MM.1S (cell line): ENCODE measurements around the gene PDGFD.
A peak's percentile ranks its signal among the peaks of the same experiment; 100 is the strongest.

Source experiments
- DNase-seq: peaks from one replicate; pipeline ENCODE4 v3.0.0-alpha.2; 2015
- H2AFZ ChIP-seq: fragments of 300-600 bp; sonication (generic); 2 replicates; pipeline ENCODE4 v1.6.0; 2016; ENCODE audit warnings: antibody characterized with exemption, low read length
- H3F3A ChIP-seq: fragments of 300-600 bp; sonication (generic); 2 replicates; pipeline ENCODE4 v1.6.1; 2016; ENCODE audit warnings: mild to moderate bottlenecking, antibody characterized with exemption, low read length, moderate library complexity, mixed read lengths; ENCODE audit not compliant: insufficient read depth
- H3K27ac ChIP-seq: fragments of 300-600 bp; sonication (generic); 2 replicates; pipeline ENCODE4 v1.5.1; 2016; ENCODE audit warnings: mild to moderate bottlenecking, low read length
- H3K27me3 ChIP-seq: fragments of 300-600 bp; sonication (generic); replicated peaks from 2 replicates; pipeline ENCODE4 v1.6.0; 2016; ENCODE audit warnings: low read length; ENCODE audit not compliant: insufficient read depth
- H3K36me3 ChIP-seq: fragments of 300-600 bp; sonication (generic); replicated peaks from 2 replicates; pipeline ENCODE4 v1.6.1; 2016; ENCODE audit warnings: mild to moderate bottlenecking, low read length, mixed read lengths; ENCODE audit not compliant: insufficient read depth
- H3K4me1 ChIP-seq: fragments of 300-600 bp; sonication (generic); 2 replicates; pipeline ENCODE4 v1.6.1; 2016; ENCODE audit warnings: low read length, mixed read lengths
- H3K4me2 ChIP-seq: fragments of 300-600 bp; sonication (generic); 2 replicates; pipeline ENCODE4 v1.6.0; 2016; ENCODE audit warnings: low read depth, low read length
- H3K4me3 ChIP-seq: fragments of 300-600 bp; sonication (generic); 2 replicates; pipeline ENCODE4 v1.5.1; 2016; ENCODE audit warnings: low read length, mixed read lengths
- H3K79me2 ChIP-seq: fragments of 300-600 bp; sonication (generic); 2 replicates; pipeline ENCODE4 v1.6.1; 2016; ENCODE audit warnings: mixed run types, low read length, mixed read lengths
- H3K9ac ChIP-seq: fragments of 300-600 bp; sonication (generic); 2 replicates; pipeline ENCODE4 v1.6.1; 2016; ENCODE audit warnings: low read length, mixed read lengths
- H3K9me2 ChIP-seq: fragments of 300-600 bp; sonication (generic); replicated peaks from 2 replicates; pipeline ENCODE4 v1.6.1; 2016; ENCODE audit warnings: mild to moderate bottlenecking, low read length, mixed read lengths; ENCODE audit not compliant: insufficient read depth
- H3K9me3 ChIP-seq: fragments of 300-600 bp; sonication (generic); replicated peaks from 2 replicates; pipeline ENCODE4 v1.6.1; 2016; ENCODE audit warnings: mild to moderate bottlenecking, low read length, mixed read lengths; ENCODE audit not compliant: insufficient read depth
- H4K20me1 ChIP-seq: fragments of 300-600 bp; sonication (generic); 2 replicates; pipeline ENCODE4 v1.6.1; 2016; ENCODE audit warnings: mild to moderate bottlenecking, low read length, moderate library complexity, mixed read lengths; ENCODE audit not compliant: insufficient read depth
- CTCF ChIP-seq: fragments of 300-600 bp; sonication (generic); IDR thresholded peaks from 2 replicates; pipeline ENCODE4 v1.5.1; 2016; ENCODE audit warnings: antibody characterized with exemption, low read length, mixed read lengths
- EZH2 ChIP-seq: fragments of 300-600 bp; sonication (generic); optimal IDR thresholded peaks from 2 replicates; pipeline ENCODE3; 2017; ENCODE audit warnings: low read depth, mild to moderate bottlenecking, antibody characterized with exemption, low read length, mixed read lengths
- EZH2phosphoT487 ChIP-seq: fragments of 300-600 bp; sonication (generic); IDR thresholded peaks from 2 replicates; pipeline ENCODE4 v1.6.1; 2018; ENCODE audit warnings: antibody characterized with exemption, low read length

The PDGFD gene

GRCh38 chr11:103940551-103940950 is 223.4 kb downstream of the PDGFD start:
- Histone ChIP-seq H3F3A (no peaks in the 10 kb centered on the region), H3K4me3 (no peak overlapping the region), H3K9me3 (no peaks in the 10 kb centered on the region), H3K4me2 (peak overlapping the region; percentile 36; the same call in 1 of the 2 replicates), H3K9me2 (no peaks in the 10 kb centered on the region), H2AFZ (no peak overlapping the region), H4K20me1 (no peaks in the 10 kb centered on the region), H3K9ac (no peak overlapping the region), H3K27me3 (no peaks in the 10 kb centered on the region), H3K36me3 (no peaks in the 10 kb centered on the region), H3K4me1 (peaks cover 14% of the 10 kb centered on the region), H3K79me2 (no peaks in the 10 kb centered on the region), H3K27ac (peak overlapping the region; percentile 9; the same call in 1 of the 2 replicates)
- TF ChIP-seq CTCF (no peak), EZH2 (no peak), EZH2phosphoT487 (no peak)
- no peak for DNase-seq

- no peak overlapping the region for H3K4me3 ChIP-seq
- no peaks in the 10 kb centered on the region for H3K27me3 ChIP-seq
- H3K4me2 ChIP-seq: peak overlapping the region; percentile 36; the same call in 1 of the 2 replicates
- no peaks in the 10 kb centered on the region for H3K9me3 ChIP-seq
- H2AFZ ChIP-seq: peak overlapping the region; percentile 28; the same call in 1 of the 2 replicates
- peak overlapping the region; percentile 9; the same call in 1 of the 2 replicates for H3K27ac ChIP-seq
- H4K20me1 ChIP-seq: no peaks in the 10 kb centered on the region
- no peaks in the 10 kb centered on the region for H3F3A ChIP-seq
- H3K79me2 ChIP-seq: no peaks in the 10 kb centered on the region
- peaks cover 14% of the 10 kb centered on the region for H3K4me1 ChIP-seq
- no peaks in the 10 kb centered on the region for H3K36me3 ChIP-seq
- DNase-seq: no peak
- no peak overlapping the region for H3K9ac ChIP-seq
- no peaks in the 10 kb centered on the region for H3K9me2 ChIP-seq
- no peak for TF ChIP-seq EZH2
- no peak for TF ChIP-seq CTCF
- TF ChIP-seq EZH2phosphoT487: no peak
Observed at GRCh38 chr11:103939694-103940093, 224.3 kb downstream of the PDGFD start.

GRCh38 chr11:103936059-103936458 is 227.9 kb downstream of the PDGFD start:
- H3K79me2 ChIP-seq: no peaks in the 10 kb centered on the region
- H3K4me2 ChIP-seq: no peak overlapping the region
- H2AFZ ChIP-seq: no peak overlapping the region
- no peaks in the 10 kb centered on the region for H3K27me3 ChIP-seq
- H3K9me2 ChIP-seq: no peaks in the 10 kb centered on the region
- no peak for TF ChIP-seq CTCF
- no peak for TF ChIP-seq EZH2phosphoT487
- no peak for TF ChIP-seq EZH2
- peaks cover 14% of the 10 kb centered on the region for H3K4me1 ChIP-seq
- no peaks in the 10 kb centered on the region for H3K9me3 ChIP-seq
- H4K20me1 ChIP-seq: no peaks in the 10 kb centered on the region
- no peak overlapping the region for H3K27ac ChIP-seq
- H3K4me3 ChIP-seq: no peak overlapping the region
- no peak overlapping the region for H3K9ac ChIP-seq
- DNase-seq: no peak
- no peaks in the 10 kb centered on the region for H3K36me3 ChIP-seq
- no peaks in the 10 kb centered on the region for H3F3A ChIP-seq
